H1 (cell line): Measurements from ENCODE around the gene CA10. TPM values are rescaled to one million over a fixed set of nuclear protein-coding genes. Genes with fewer than 3 reads are reported as not detected.

Experiments
- CTCF ChIA-PET: fragments of 300-600 bp; sonication (Branson Sonifier 250); formaldehyde crosslinking; loops from one replicate; lab custom pipeline; 2021; ENCODE audit not compliant: partially characterized antibody; lab: Charles Lee
- POLR2A ChIA-PET: fragments of 300-600 bp; sonication (Branson Sonifier 250); formaldehyde crosslinking; loops from one replicate; lab custom pipeline; 2021; ENCODE audit warnings: inconsistent platforms; ENCODE audit not compliant: partially characterized antibody; lab: Charles Lee
- DNase-seq, 2 experiments: peaks; one replicate each; pipeline versions ENCODE4 v3.0.0 to v3.0.0-alpha.2; 2010 to 2022; ENCODE audit warnings: low spot score in 2 of 2, low read depth in 1 of 2, mixed read lengths in 1 of 2
- FAIRE-seq: peaks from 2 replicates; lab custom pipeline; 2011; peaks lifted over from hg19 to GRCh38; lab: Jason Lieb, UNC
- H2AFZ ChIP-seq: 2 replicates; pipeline ENCODE4 v1.8.1; 2012; ENCODE audit warnings: low read length, inconsistent platforms
- H2AK5ac ChIP-seq: 2 replicates; pipeline ENCODE4 v1.6.1; 2013; ENCODE audit warnings: low read depth, low read length
- H2BK120ac ChIP-seq: replicated peaks from 2 replicates; pipeline ENCODE3; 2013; ENCODE audit warnings: low read depth, low read length, inconsistent platforms
- H2BK12ac ChIP-seq: 2 replicates; pipeline ENCODE4 v1.6.1; 2013; ENCODE audit warnings: low read depth, low read length
- H2BK15ac ChIP-seq: 2 replicates; pipeline ENCODE4 v1.6.1; 2013; ENCODE audit warnings: low read length
- H2BK20ac ChIP-seq: 2 replicates; pipeline ENCODE4 v1.6.1; 2013; ENCODE audit warnings: low read length
- H2BK5ac ChIP-seq: 2 replicates; pipeline ENCODE4 v1.6.1; 2013; ENCODE audit warnings: low read depth, low read length
- H3K14ac ChIP-seq: 2 replicates; pipeline ENCODE4 v1.6.1; 2013; ENCODE audit warnings: inconsistent platforms; ENCODE audit not compliant: insufficient read length
- H3K18ac ChIP-seq: 2 replicates; pipeline ENCODE4 v1.6.1; 2013; ENCODE audit warnings: low read length; ENCODE audit errors: extremely low read depth
- H3K23ac ChIP-seq: 2 replicates; pipeline ENCODE4 v1.6.1; 2013; ENCODE audit warnings: inconsistent platforms; ENCODE audit not compliant: insufficient read length
- H3K23me2 ChIP-seq: 2 replicates; pipeline ENCODE4 v1.6.1; 2013; ENCODE audit warnings: low read depth, low read length
- H3K27ac ChIP-seq: 2 replicates; pipeline ENCODE4 v1.6.1; 2011; ENCODE audit warnings: low read depth, low read length, inconsistent platforms
- H3K27me3 ChIP-seq, 4 experiments: replicated peaks in 1 of 4; 1 replicate in 1 of 4; 2 replicates in 3 of 4; pipeline versions ENCODE4 v1.6.1 to v1.8.1; 2011 to 2013; ENCODE audit warnings: low read length in 3 of 4, mild to moderate bottlenecking in 3 of 4, inconsistent platforms in 2 of 4, mixed read lengths in 2 of 4, moderate library complexity in 1 of 4; ENCODE audit not compliant: control insufficient read depth in 3 of 4, insufficient read depth in 3 of 4; ENCODE audit errors: extremely low read depth in 1 of 4
- H3K36me3 ChIP-seq, 4 experiments: 2 replicates each; pipeline versions ENCODE4 v1.6.1 to v1.8.1; 2011 to 2013; ENCODE audit warnings: mild to moderate bottlenecking in 4 of 4, low read length in 3 of 4, moderate library complexity in 2 of 4, control low read depth in 1 of 4, inconsistent platforms in 1 of 4; ENCODE audit not compliant: insufficient read depth in 4 of 4, control insufficient read depth in 2 of 4
- H3K4ac ChIP-seq: replicated peaks from 2 replicates; pipeline ENCODE3; 2013; ENCODE audit warnings: low read length, low read depth, mixed read lengths, inconsistent platforms; ENCODE audit not compliant: insufficient read length
- H3K4me1 ChIP-seq, 4 experiments: replicated peaks in 1 of 4; 1 replicate in 1 of 4; 2 replicates in 3 of 4; pipeline versions ENCODE4 v1.6.1 to v1.8.1; 2011 to 2013; ENCODE audit warnings: low read length in 3 of 4, inconsistent platforms in 2 of 4, mixed read lengths in 1 of 4; ENCODE audit not compliant: insufficient read depth in 4 of 4, control insufficient read depth in 3 of 4
- H3K4me2 ChIP-seq, 2 experiments: 2 replicates each; pipeline versions ENCODE4 v1.6.1 to v1.8.1; 2011 to 2013; ENCODE audit warnings: low read depth in 2 of 2, low read length in 2 of 2, control low read depth in 1 of 2, inconsistent platforms in 1 of 2, mild to moderate bottlenecking in 1 of 2; ENCODE audit not compliant: insufficient read depth in 1 of 2
- H3K4me3 ChIP-seq, 4 experiments: fragments of 200-600, 300-600 bp in 1 of 4; sonication (generic), shearing (Covaris generic), sonication (Bioruptor Twin) in 1 of 4; 2 replicates each; pipeline versions ENCODE4 v1.5.1 to v1.8.1; 2011 to 2016; ENCODE audit warnings: low read length in 4 of 4, low read depth in 3 of 4, control low read depth in 2 of 4, inconsistent platforms in 2 of 4, mild to moderate bottlenecking in 2 of 4, mixed read lengths in 1 of 4, moderate library complexity in 1 of 4; ENCODE audit not compliant: insufficient read depth in 2 of 4; ENCODE audit errors: extremely low read depth in 1 of 4
- H3K56ac ChIP-seq: replicated peaks from 2 replicates; pipeline ENCODE3; 2013; ENCODE audit warnings: low read depth, mild to moderate bottlenecking, mixed read lengths, low read length, inconsistent platforms; ENCODE audit not compliant: insufficient read length
- H3K79me1 ChIP-seq: 2 replicates; pipeline ENCODE4 v1.6.1; 2013; ENCODE audit warnings: low read depth, low read length, control low read depth
- H3K79me2 ChIP-seq, 2 experiments: 2 replicates each; pipeline versions ENCODE4 v1.6.1 to v1.8.1; 2012 to 2013; ENCODE audit warnings: low read length in 2 of 2, mild to moderate bottlenecking in 2 of 2, inconsistent platforms in 1 of 2; ENCODE audit not compliant: insufficient read depth in 2 of 2, control insufficient read depth in 1 of 2
- H3K9ac ChIP-seq, 4 experiments: replicated peaks in 1 of 4; 1 replicate in 1 of 4; 2 replicates in 3 of 4; pipeline versions ENCODE4 v1.6.1 to v1.8.1; 2011 to 2013; ENCODE audit warnings: low read depth in 3 of 4, low read length in 3 of 4, control low read depth in 2 of 4, mild to moderate bottlenecking in 2 of 4, moderate library complexity in 2 of 4, inconsistent platforms in 1 of 4; ENCODE audit errors: extremely low read depth in 1 of 4
- H3K9me3 ChIP-seq, 2 experiments: 2 replicates each; pipeline versions ENCODE4 v1.6.1 to v1.8.1; 2012 to 2013; ENCODE audit warnings: mild to moderate bottlenecking in 2 of 2, moderate library complexity in 2 of 2, control low read depth in 1 of 2, inconsistent platforms in 1 of 2, low read depth in 1 of 2, low read length in 1 of 2, mixed read lengths in 1 of 2; ENCODE audit not compliant: insufficient read depth in 2 of 2
- H4K20me1 ChIP-seq, 2 experiments: replicated peaks in 1 of 2; 2 replicates each; pipeline versions ENCODE3 to v1.8.1; 2011 to 2013; ENCODE audit warnings: inconsistent platforms in 2 of 2, low read length in 2 of 2, mild to moderate bottlenecking in 1 of 2; ENCODE audit not compliant: insufficient read depth in 2 of 2, control insufficient read depth in 1 of 2
- H4K5ac ChIP-seq: 2 replicates; pipeline ENCODE4 v1.6.1; 2013; ENCODE audit warnings: low read length, low read depth, mixed read lengths, inconsistent platforms; ENCODE audit not compliant: insufficient read length
- H4K8ac ChIP-seq: 2 replicates; pipeline ENCODE4 v1.8.0; 2013; ENCODE audit warnings: mild to moderate bottlenecking, moderate library complexity, low read length, inconsistent platforms; ENCODE audit not compliant: insufficient read depth; ENCODE audit errors: extremely low read depth
- H4K91ac ChIP-seq: replicated peaks from 2 replicates; pipeline ENCODE3; 2013; ENCODE audit warnings: low read length, mixed read lengths, inconsistent platforms; ENCODE audit not compliant: insufficient read length
- ASH2L ChIP-seq: fragments of 200-600, 300-600 bp; sonication (generic); IDR thresholded peaks from one replicate; pipeline ENCODE4 v1.7.1; 2017; ENCODE audit warnings: low read length
- BCL11A ChIP-seq, 2 experiments: IDR thresholded peaks; one replicate each; pipeline ENCODE4 v1.6.1; 2011; ENCODE audit warnings: low read depth in 2 of 2, low read length in 2 of 2, mild to moderate bottlenecking in 2 of 2
- CHD1 ChIP-seq: IDR thresholded peaks from 2 replicates; pipeline ENCODE4 v1.6.1; 2012; ENCODE audit warnings: low read depth, low read length, improper control_type of control experiment
- GABPA ChIP-seq: IDR thresholded peaks from 2 replicates; pipeline ENCODE4 v1.6.1; 2011; ENCODE audit warnings: mild to moderate bottlenecking, low read length, moderate library complexity, borderline replicate concordance; ENCODE audit not compliant: insufficient read depth
- GTF2F1 ChIP-seq: IDR thresholded peaks from 2 replicates; pipeline ENCODE4 v1.6.1; 2012; ENCODE audit warnings: low read depth, low read length, improper control_type of control experiment, borderline replicate concordance
- JUND ChIP-seq: IDR thresholded peaks from 2 replicates; pipeline ENCODE4 v1.6.1; 2011; ENCODE audit warnings: mild to moderate bottlenecking, improper control_type of control experiment, low read length
- RAD21 ChIP-seq, 2 experiments: IDR thresholded peaks in 1 of 2; conservative IDR thresholded peaks in 1 of 2; 2 replicates each; pipeline ENCODE4 v1.6.1; 2011; ENCODE audit warnings: low read depth in 2 of 2, low read length in 2 of 2, improper control_type of control experiment in 1 of 2, inconsistent platforms in 1 of 2, mild to moderate bottlenecking in 1 of 2, moderate library complexity in 1 of 2
- RFX5 ChIP-seq: IDR thresholded peaks from 2 replicates; pipeline ENCODE4 v1.6.1; 2011; ENCODE audit warnings: low read depth, low read length, improper control_type of control experiment, borderline replicate concordance
- SP1 ChIP-seq: IDR thresholded peaks from 2 replicates; pipeline ENCODE4 v1.6.1; 2011; ENCODE audit warnings: low read depth, low read length
- SUZ12 ChIP-seq: fragments of 200-600 bp; sonication (generic); IDR thresholded peaks from 2 replicates; pipeline ENCODE4 v1.6.1; 2012; ENCODE audit warnings: mild to moderate bottlenecking, inconsistent platforms, low read length, moderate library complexity, mixed read lengths
- TAF1 ChIP-seq: IDR thresholded peaks from 2 replicates; pipeline ENCODE4 v1.6.1; 2011; ENCODE audit warnings: mild to moderate bottlenecking, low read depth, low read length
- TAF7 ChIP-seq: optimal IDR thresholded peaks from 2 replicates; pipeline ENCODE3; 2011; ENCODE audit warnings: low read depth, mild to moderate bottlenecking, inconsistent platforms, low read length, moderate library complexity, borderline replicate concordance
- TBP ChIP-seq: IDR thresholded peaks from 2 replicates; pipeline ENCODE4 v1.6.1; 2011; ENCODE audit warnings: low read depth, low read length, improper control_type of control experiment
- TCF12 ChIP-seq: IDR thresholded peaks from 2 replicates; pipeline ENCODE4 v1.6.1; 2011; ENCODE audit warnings: low read depth, mild to moderate bottlenecking, low read length
- TEAD4 ChIP-seq: IDR thresholded peaks from 2 replicates; pipeline ENCODE4 v1.6.1; 2012; ENCODE audit warnings: low read depth, low read length, inconsistent platforms, mixed read lengths
- ZNF274 ChIP-seq: IDR thresholded peaks from 2 replicates; pipeline ENCODE4 v1.7.0; 2012; ENCODE audit warnings: low read length, borderline replicate concordance; ENCODE audit errors: extremely low read depth
- polyA plus RNA-seq, 7 experiments: library from polyadenylated mRNA; depleted of rRNA in 3 of 7; stranded (reverse) in 5 of 7; unstranded in 2 of 7; fragments of >200 nt in 5 of 7; fragments of 200-250 nt in 2 of 7; gene quantifications; 1 replicate in 5 of 7; 2 replicates in 1 of 7; 4 replicates in 1 of 7; pipeline versions ENCODE4 v1.2.1 to v1.2.3, GENCODE V29; 2011 to 2013; ENCODE audit warnings: missing spikeins in 2 of 7, mixed read lengths in 2 of 7
- total RNA-seq: library from RNA; stranded (reverse); fragmentation: NEBNext Ultra II Directional; extraction: Animal tissue kit (Norgen Biotek cat#: 25700); gene quantifications from 2 replicates; pipeline ENCODE4 v1.2.1, GENCODE V29; 2021

Gene CA10
- total and polyA plus RNA-seq, 2 of the 8 experiments (the other 6 are each of a cell fraction or from before 2014, with no cell fraction given): 0.60 to 0.63 TPM

DNA sequence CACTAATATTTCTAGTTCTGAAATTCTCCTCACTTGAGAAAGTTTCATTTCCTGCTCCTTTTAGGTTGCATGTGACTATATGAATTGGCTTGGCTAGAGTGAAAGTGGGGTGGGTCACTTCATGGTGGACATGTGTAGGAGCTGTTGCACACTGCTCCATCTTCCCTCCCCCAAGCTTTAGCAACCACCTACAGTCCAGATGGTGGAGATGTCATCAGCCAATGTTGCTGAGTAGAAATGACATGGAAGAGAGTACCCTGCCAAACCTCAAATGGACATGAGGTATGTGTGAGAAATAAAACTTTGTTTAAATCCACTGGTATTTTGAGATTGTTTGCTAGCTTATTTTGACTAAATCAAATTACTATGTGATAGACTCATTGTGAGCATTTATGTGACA lies 281.5 kb downstream of the CA10 start:
- Histone ChIP-seq H3K4me1 (peaks cover 0 to 5% (median 1%) of the 10 kb centered on the region in 4 experiments; a peak in 2 of 7 replicates), H3K4me3 (no peak overlapping the region), H4K5ac (no peak overlapping the region), H3K9ac (no peak overlapping the region), H4K20me1 (no peaks in the 10 kb centered on the region), H3K4me2 (no peak overlapping the region), H2BK120ac (no peak overlapping the region), H3K36me3 (no peaks in the 10 kb centered on the region), H3K56ac (no peak overlapping the region), H3K79me2 (no peaks in the 10 kb centered on the region), H2AK5ac (no peak overlapping the region), H3K79me1 (no peaks in the 10 kb centered on the region), H2BK5ac (no peak overlapping the region), H3K27me3 (no peaks in the 10 kb centered on the region), H2BK12ac (no peak overlapping the region), H3K23me2 (no peaks in the 10 kb centered on the region), H3K4ac (no peak overlapping the region), H3K9me3 (no peaks in the 10 kb centered on the region), H3K18ac (no peak overlapping the region), H2AFZ (no peak overlapping the region), H3K27ac (no peak overlapping the region), H3K14ac (no peak overlapping the region), H2BK20ac (no peak overlapping the region), H2BK15ac (no peak overlapping the region), H3K23ac (no peak overlapping the region), H4K91ac (no peak overlapping the region), H4K8ac (no peak overlapping the region)
- FAIRE-seq (no peak), DNase-seq (no peak)
- CTCF ChIA-PET: interaction anchor here (1.1 to 1.9 kb wide), 5 partner anchors 8 to 228 kb away, joined by 3 to 4 read pairs (median 3); no protein-coding TSS in a partner anchor
- TF ChIP-seq TBP (no peak), GTF2F1 (no peak), ZNF274 (no peak), ASH2L (no peak), TCF12 (no peak), RAD21 (IDR thresholded peaks at IDR 0.05 in 1 of 2, conservative IDR thresholded peaks at IDR 0.05 in 1 of 2; ENCODE audit: low read depth in 2 of 2, low read length in 2 of 2) (no peak), SP1 (no peak), TEAD4 (no peak), GABPA (no peak), TAF1 (no peak), JUND (no peak), TAF7 (no peak), CHD1 (no peak), SUZ12 (no peak), BCL11A (IDR thresholded peaks at IDR 0.05; ENCODE audit: low read depth in 2 of 2, low read length in 2 of 2) (no peak), RFX5 (no peak)
- POLR2A ChIA-PET: no interaction called here
